GM12874 (cell line): ENCODE data around the gene PPP6R2.

Source experiments
- TF ChIP-seq, protein P1 (sequence below): IDR thresholded peaks from 2 replicates; pipeline ENCODE4 v1.5.1; 2011; ENCODE audit warnings: low read depth, mild to moderate bottlenecking, control low read depth, low read length, moderate library complexity; ENCODE audit not compliant: insufficient read depth

The PPP6R2 gene, protein sequence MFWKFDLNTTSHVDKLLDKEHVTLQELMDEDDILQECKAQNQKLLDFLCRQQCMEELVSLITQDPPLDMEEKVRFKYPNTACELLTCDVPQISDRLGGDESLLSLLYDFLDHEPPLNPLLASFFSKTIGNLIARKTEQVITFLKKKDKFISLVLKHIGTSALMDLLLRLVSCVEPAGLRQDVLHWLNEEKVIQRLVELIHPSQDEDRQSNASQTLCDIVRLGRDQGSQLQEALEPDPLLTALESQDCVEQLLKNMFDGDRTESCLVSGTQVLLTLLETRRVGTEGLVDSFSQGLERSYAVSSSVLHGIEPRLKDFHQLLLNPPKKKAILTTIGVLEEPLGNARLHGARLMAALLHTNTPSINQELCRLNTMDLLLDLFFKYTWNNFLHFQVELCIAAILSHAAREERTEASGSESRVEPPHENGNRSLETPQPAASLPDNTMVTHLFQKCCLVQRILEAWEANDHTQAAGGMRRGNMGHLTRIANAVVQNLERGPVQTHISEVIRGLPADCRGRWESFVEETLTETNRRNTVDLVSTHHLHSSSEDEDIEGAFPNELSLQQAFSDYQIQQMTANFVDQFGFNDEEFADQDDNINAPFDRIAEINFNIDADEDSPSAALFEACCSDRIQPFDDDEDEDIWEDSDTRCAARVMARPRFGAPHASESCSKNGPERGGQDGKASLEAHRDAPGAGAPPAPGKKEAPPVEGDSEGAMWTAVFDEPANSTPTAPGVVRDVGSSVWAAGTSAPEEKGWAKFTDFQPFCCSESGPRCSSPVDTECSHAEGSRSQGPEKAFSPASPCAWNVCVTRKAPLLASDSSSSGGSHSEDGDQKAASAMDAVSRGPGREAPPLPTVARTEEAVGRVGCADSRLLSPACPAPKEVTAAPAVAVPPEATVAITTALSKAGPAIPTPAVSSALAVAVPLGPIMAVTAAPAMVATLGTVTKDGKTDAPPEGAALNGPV

DNA sequence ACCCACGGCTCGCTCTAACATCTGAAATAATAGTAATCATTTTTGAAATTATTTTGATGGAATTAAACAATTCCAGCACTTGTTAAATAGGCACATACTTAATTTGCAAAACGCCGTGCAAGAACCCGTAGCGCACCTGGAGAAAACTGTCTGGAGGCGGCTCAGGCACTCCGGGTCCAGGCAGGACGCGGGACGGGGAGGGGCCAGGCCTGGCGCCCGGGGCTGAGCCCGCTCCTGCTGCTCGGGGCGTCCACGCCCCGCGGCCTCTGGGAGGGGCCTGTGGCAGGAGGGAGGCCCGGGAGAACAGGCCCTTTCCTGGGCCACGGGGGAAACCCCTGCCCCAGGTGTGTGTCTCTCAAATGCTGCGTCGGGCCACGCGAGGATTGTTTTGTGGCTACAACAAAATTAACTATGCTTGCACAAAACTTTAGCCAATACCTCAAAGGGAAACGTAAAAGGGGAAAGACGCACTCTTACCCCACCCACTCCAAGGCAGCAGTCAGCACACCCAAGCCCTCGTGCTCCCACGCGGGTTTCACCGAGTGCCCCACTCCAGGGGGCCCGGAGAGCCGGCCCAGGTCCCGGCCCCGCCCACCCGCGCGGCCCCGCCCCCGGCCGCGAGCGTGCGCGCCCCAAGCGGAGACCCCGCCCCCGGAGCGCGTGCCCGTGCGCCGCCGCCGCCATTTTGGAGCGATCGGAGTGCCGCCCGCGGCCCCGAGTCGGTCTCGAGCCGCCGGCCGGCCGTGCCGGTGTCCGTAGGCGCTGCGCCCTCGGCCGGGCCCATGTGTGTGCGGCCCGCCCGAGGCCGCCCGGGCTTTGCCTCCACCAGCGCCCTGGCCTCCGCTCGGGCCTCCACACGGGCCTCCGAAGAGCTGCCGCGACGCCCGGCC, at the start of gene PPP6R2:
TSS of gene PPP6R2 (plus strand) at position 677 of the 890 bp plus-strand sequence. CDS start 50,582 bp downstream, outside the sequence.
- TF ChIP-seq, protein P1, sequence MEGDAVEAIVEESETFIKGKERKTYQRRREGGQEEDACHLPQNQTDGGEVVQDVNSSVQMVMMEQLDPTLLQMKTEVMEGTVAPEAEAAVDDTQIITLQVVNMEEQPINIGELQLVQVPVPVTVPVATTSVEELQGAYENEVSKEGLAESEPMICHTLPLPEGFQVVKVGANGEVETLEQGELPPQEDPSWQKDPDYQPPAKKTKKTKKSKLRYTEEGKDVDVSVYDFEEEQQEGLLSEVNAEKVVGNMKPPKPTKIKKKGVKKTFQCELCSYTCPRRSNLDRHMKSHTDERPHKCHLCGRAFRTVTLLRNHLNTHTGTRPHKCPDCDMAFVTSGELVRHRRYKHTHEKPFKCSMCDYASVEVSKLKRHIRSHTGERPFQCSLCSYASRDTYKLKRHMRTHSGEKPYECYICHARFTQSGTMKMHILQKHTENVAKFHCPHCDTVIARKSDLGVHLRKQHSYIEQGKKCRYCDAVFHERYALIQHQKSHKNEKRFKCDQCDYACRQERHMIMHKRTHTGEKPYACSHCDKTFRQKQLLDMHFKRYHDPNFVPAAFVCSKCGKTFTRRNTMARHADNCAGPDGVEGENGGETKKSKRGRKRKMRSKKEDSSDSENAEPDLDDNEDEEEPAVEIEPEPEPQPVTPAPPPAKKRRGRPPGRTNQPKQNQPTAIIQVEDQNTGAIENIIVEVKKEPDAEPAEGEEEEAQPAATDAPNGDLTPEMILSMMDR: no peak

DNA sequence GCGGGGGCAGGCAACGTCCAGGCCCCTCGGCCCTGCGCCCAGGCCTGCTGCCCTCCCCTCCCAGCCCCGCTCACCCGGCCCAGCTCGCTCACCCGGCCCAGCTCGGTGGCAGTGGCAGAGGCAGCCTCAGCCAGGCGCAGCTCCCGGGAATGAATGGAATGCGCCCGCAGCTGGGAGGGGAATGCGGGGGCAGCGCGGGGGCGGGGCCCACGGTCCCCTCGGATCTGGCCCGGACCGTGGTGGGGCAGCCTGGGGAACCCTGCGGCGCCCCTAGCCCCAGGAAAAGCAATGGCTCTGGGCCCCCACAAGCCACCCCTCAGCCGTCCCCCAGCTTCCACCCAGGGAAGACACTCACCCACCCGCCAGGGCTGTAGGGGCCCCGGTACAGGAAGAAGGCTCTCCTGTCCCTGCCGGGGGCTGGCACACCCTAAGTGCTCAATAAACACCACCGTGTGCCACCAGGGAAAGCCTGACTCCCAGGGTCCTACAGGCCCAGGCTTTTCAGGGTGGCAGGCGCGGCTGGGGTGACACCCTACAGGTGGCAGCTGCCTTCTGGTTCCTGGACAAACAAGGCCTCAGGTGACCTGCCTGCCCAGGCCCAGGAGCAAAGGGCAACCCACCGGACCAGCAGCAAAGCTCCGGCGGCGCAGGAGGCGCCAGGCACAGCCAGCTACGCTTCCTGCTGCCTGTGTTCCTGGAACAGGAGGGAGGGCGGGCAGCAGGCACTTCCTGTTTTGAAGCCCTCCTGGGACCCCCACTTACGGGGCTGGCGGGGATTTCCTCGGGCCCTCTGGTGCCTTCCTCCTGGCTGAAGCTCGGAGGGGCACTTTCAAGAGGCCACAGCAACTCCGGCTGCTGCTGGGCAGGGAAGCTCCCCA, 49.4 kb upstream of the PPP6R2 start:
- TF ChIP-seq, protein P1: no peak

DNA sequence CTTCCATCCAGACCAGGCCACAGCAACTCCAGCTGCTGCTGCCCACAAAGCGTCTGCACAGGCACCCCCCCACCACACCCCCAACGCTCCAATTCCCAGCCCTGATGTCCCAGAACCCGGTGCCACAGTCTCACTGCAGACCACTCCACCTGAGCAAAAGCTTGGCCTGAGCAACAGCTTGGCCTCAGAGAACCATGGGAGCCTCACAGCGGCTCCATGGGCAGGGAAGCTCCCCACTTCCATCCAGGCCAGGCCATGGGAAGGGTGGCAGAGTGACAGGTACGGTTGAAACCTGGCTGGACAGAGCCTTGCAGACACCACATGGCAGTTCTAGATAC, 48.8 kb upstream of the PPP6R2 start:
- TF ChIP-seq, protein P1: no peak

DNA sequence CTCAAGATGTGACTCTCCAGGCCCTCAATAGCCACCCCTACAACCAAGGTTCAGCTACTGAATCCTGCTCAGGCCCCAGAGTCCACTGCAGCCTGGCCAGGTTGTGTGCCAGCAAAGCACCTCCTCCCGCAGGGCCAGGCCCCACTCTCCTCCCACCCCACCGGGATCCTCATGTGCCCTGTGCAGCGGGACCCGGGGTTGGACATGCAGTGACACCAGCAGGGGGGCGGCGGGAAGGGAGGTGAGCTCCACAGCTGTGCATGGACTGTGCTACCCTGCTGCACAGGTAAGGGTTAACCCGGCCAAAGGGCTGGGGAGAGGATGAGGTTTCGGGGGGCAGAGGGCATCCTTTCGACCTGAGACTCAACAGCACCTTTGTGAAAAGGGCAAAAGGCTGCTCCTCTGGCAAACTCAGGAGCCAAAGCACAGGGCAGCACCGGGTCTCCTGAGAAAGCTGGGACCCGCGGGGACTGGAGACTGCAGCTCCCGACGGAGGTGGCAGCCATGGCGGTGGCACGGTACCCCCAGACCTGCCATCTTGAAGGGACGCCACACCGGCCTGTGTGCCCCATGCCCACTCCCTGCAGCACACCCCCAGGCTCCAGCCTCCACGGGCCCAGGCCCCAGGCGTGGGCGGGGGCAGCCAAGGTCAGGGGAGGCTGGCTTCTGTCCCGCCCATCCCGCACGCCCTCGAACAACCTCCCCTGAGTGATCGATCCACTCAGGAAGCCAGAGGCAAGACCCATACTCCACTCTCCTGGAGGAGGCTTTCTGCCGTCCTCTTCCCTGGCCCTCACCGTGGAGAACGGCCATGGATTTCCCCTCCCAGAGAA, 46.3 kb upstream of the PPP6R2 start:
- TF ChIP-seq, protein P1: no peak

DNA sequence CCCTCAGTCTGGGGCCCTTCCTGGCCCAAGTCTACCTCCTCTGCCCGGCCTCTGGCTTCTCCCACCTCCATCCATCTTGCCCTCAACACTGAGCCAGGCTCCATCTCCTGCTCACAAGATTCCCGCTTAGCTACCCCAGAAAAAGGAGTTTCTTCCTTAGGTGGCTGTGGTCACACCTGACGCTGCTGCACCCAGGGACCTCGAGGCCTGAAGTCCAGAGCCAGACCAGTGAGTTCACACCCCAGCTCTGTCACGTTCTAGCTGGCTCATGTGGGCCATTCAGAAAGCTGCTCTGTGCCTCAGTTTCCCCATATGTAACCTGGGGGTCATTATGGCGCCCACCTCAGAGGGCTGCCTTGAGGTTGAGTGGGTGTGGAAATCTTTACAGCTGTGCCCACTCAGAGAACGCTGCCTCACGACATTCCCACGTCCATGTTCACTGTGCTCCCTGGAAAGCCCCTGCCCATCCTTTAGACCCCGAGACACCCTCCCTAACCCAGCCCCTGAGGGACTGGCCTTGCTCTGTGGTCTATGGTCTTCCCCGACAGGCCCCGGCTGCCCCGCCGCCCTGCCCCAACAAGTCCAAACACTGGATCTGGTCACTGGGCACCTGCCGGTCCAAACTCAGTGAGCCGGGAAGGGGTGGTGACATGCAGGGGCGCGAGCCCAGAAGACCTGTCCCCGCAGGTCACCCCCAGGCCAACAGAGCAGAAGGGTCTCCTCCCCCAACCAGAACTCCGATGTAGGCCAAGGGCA, 45.4 kb upstream of the PPP6R2 start:
- TF ChIP-seq, protein P1: no peak

DNA sequence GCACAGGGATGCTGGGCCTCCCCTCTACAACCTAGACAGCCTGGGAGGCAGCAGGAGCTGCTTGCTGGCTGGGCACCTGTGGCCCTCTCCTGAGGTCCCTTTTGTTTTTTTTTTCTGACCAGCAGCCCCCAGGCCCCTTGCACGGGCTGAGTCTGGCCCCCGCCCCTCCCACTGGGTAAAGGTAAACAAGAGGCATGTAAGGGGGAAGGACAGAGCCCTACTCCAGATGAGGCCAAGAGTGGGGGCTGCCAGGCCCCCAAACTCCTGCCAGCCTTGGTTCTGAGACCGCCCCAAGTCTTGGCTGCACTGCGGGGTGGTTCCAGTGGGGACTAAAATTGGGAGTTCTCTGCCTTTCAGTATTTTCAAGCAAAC, 44.9 kb upstream of the PPP6R2 start:
- TF ChIP-seq, protein P1: no peak
